Measurements from ENCODE around the gene TOX3. TPM values are rescaled to one million over a fixed set of nuclear protein-coding genes. Genes with fewer than 3 reads are reported as not detected.

The TOX3 gene
- total RNA-seq, 4 donors from 2014 or later, result 0.12 to 4.8 (median 2.0) TPM; not detected in 1

- ATAC-seq, result no peak
- Histone ChIP-seq H3K4me3 (no peak overlapping the region), H3K9me3 (peaks cover 0 to 4% (median 0%) of the 10 kb centered on the region in 3 donors), H3K4me1 (no peaks in the 10 kb centered on the region), H3K36me3 (no peaks in the 10 kb centered on the region), H3K27me3 (no peaks in the 10 kb centered on the region), H3K27ac (no peak overlapping the region)
- WGBS, 2 donors (ENCODE audit: low coverage in 1 of 2), result 82 to 88% methylated on average over 5 of the region's 5 CpGs
- no peak for TF ChIP-seq POLR2A (IDR thresholded peaks at IDR 0.05)
- TF ChIP-seq EP300 (IDR thresholded peaks at IDR 0.05), result no peak
- TF ChIP-seq, protein P1, sequence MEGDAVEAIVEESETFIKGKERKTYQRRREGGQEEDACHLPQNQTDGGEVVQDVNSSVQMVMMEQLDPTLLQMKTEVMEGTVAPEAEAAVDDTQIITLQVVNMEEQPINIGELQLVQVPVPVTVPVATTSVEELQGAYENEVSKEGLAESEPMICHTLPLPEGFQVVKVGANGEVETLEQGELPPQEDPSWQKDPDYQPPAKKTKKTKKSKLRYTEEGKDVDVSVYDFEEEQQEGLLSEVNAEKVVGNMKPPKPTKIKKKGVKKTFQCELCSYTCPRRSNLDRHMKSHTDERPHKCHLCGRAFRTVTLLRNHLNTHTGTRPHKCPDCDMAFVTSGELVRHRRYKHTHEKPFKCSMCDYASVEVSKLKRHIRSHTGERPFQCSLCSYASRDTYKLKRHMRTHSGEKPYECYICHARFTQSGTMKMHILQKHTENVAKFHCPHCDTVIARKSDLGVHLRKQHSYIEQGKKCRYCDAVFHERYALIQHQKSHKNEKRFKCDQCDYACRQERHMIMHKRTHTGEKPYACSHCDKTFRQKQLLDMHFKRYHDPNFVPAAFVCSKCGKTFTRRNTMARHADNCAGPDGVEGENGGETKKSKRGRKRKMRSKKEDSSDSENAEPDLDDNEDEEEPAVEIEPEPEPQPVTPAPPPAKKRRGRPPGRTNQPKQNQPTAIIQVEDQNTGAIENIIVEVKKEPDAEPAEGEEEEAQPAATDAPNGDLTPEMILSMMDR (IDR thresholded peaks at IDR 0.05), result no peak
- no peak for TF ChIP-seq POLR2AphosphoS5 (IDR thresholded peaks at IDR 0.05)
Measured at GRCh38 chr16:52439750-52440149, 107.2 kb downstream of the TOX3 start.

GRCh38 chr16:52439171-52439701 lies 107.7 kb downstream of the TOX3 start:
- no peak for ATAC-seq
- peaks cover 0 to 4% (median 0%) of the 10 kb centered on the region in 3 donors for H3K9me3 ChIP-seq
- no peaks in the 10 kb centered on the region for H3K4me1 ChIP-seq
- TF ChIP-seq POLR2AphosphoS5 (IDR thresholded peaks at IDR 0.05), result no peak
- no peak for TF ChIP-seq EP300 (IDR thresholded peaks at IDR 0.05)
- TF ChIP-seq POLR2A (IDR thresholded peaks at IDR 0.05), result no peak
- TF ChIP-seq, protein P1 (IDR thresholded peaks at IDR 0.05), result no peak
- no peaks in the 10 kb centered on the region for H3K36me3 ChIP-seq
- H3K27me3 ChIP-seq, result no peaks in the 10 kb centered on the region
- H3K27ac ChIP-seq, result no peak overlapping the region
- no peak overlapping the region for H3K4me3 ChIP-seq
- 76 to 90% methylated on average over 2 to 8 of the region's 11 CpGs for WGBS, 2 donors (ENCODE audit: low coverage in 1 of 2)

DNA sequence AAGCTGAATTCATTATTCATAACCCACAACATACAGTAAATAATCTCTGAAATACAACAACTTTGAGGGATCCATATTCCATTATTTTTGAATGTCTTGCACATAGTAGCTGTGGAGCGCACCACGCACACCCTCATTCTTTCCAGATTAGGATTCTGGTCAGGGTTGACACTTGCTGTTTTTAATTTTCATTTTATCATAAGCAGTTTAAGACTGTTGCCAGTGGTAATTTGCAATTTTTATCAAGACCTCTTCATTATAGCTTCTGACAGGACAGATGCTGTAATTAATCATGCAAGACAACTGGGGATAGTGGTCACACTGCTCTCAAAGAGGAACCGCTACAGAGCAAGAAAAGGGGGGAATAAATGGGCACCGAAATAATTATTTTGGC lies 109.7 kb downstream of the TOX3 start:
- Histone ChIP-seq H3K4me3 (no peak overlapping the region), H3K9me3 (peaks cover 0 to 4% (median 0%) of the 10 kb centered on the region in 3 donors), H3K27ac (no peak overlapping the region), H3K36me3 (no peaks in the 10 kb centered on the region), H3K27me3 (no peaks in the 10 kb centered on the region), H3K4me1 (no peaks in the 10 kb centered on the region)
- TF ChIP-seq POLR2AphosphoS5 (IDR thresholded peaks at IDR 0.05) (no peak), POLR2A (IDR thresholded peaks at IDR 0.05) (no peak), EP300 (IDR thresholded peaks at IDR 0.05) (no peak)
- TF ChIP-seq, protein P1 (IDR thresholded peaks at IDR 0.05), result no peak
- WGBS, 2 donors (ENCODE audit: low coverage in 1 of 2), result 90 to 93% methylated on average over 4 of the region's 4 CpGs
- ATAC-seq, result no peak

- H3K27ac ChIP-seq, result no peak overlapping the region
- peaks cover 0 to 4% (median 0%) of the 10 kb centered on the region in 3 donors for H3K9me3 ChIP-seq
- no peaks in the 10 kb centered on the region for H3K36me3 ChIP-seq
- no peaks in the 10 kb centered on the region for H3K4me1 ChIP-seq
- no peak overlapping the region for H3K4me3 ChIP-seq
- TF ChIP-seq EP300 (IDR thresholded peaks at IDR 0.05), result no peak
- no peak for TF ChIP-seq POLR2A (IDR thresholded peaks at IDR 0.05)
- TF ChIP-seq, protein P1 (IDR thresholded peaks at IDR 0.05), result no peak
- TF ChIP-seq POLR2AphosphoS5 (IDR thresholded peaks at IDR 0.05), result no peak
- ATAC-seq, result no peak
- WGBS, 2 donors (ENCODE audit: low coverage in 1 of 2), result 66 to 78% methylated on average over 2 of the region's 2 CpGs
- no peaks in the 10 kb centered on the region for H3K27me3 ChIP-seq
Measured at GRCh38 chr16:52436339-52437276, 110.3 kb downstream of the TOX3 start.

Data from gastroesophageal sphincter (tissue), 4 donors.